K562 (cell line): ENCODE measurements around the gene GPRIN2. TPM values are rescaled to one million over a fixed set of nuclear protein-coding genes. Genes with fewer than 3 reads are reported as not detected.

Source experiments
- AFF4 ChIP-seq: sonication (generic); formaldehyde crosslinking; IDR thresholded peaks from 2 replicates; pipeline ENCODE4 v1.8.0; 2023; ENCODE audit warnings: mild to moderate bottlenecking, missing genetic modification reagents
- FOS ChIP-seq: IDR thresholded peaks from 3 replicates; pipeline ENCODE4 v1.6.1; 2011; ENCODE audit not compliant: insufficient read length; ENCODE audit errors: extremely low read depth
- GABPA ChIP-seq: fragments of 200-800 bp; sonication (Bioruptor generic); conservative IDR thresholded peaks from 2 replicates; pipeline ENCODE4 v1.6.1; 2016; ENCODE audit warnings: low read depth, missing genetic modification characterization, missing compliant biosample characterization
- KLF16 ChIP-seq: IDR thresholded peaks from 2 replicates; pipeline ENCODE4 v1.6.1; 2016; ENCODE audit warnings: antibody characterized with exemption
- KLF6 ChIP-seq: fragments of 250-450 bp; sonication (Bioruptor Pico); IDR thresholded peaks from 2 replicates; pipeline ENCODE4 v1.4.0; 2020; ENCODE audit warnings: mild to moderate bottlenecking, moderate library complexity, borderline replicate concordance
- MCM2 ChIP-seq: fragments of 450-650 bp; IDR thresholded peaks from 2 replicates; pipeline ENCODE4 v1.6.1; 2017; ENCODE audit warnings: low read depth, mild to moderate bottlenecking
- NFE2L1 ChIP-seq: fragments of 450-650 bp; IDR thresholded peaks from 2 replicates; pipeline ENCODE4 v1.6.1; 2016; ENCODE audit warnings: missing genetic modification characterization, low read depth, mild to moderate bottlenecking, missing compliant biosample characterization, moderate library complexity, borderline replicate concordance
- POU5F1 ChIP-seq: fragments of 150-350 bp; IDR thresholded peaks from 2 replicates; pipeline ENCODE4 v1.6.1; 2014; ENCODE audit warnings: borderline replicate concordance, low read length, low read depth, mild to moderate bottlenecking; ENCODE audit not compliant: partially characterized antibody
- RBM14 ChIP-seq: fragments of 200-400 bp; formaldehyde crosslinking; IDR thresholded peaks from 2 replicates; pipeline ENCODE4 v1.6.1; 2018; ENCODE audit warnings: low read depth, mild to moderate bottlenecking, low read length, moderate library complexity, borderline replicate concordance; ENCODE audit not compliant: insufficient read depth
- SOX6 ChIP-seq: fragments of 450-650 bp; IDR thresholded peaks from 2 replicates; pipeline ENCODE4 v1.6.1; 2014; ENCODE audit warnings: mild to moderate bottlenecking
- SUPT5H ChIP-seq: fragments of 450-650 bp; IDR thresholded peaks from 2 replicates; pipeline ENCODE4 v1.6.1; 2016
- ZFP1 ChIP-seq: fragments of 450-650 bp; formaldehyde crosslinking; IDR thresholded peaks from 2 replicates; pipeline ENCODE4 v1.4.0; 2020; ENCODE audit warnings: mild to moderate bottlenecking, mixed read lengths
- ZFP36 ChIP-seq: fragments of 150-350 bp; IDR thresholded peaks from 2 replicates; pipeline ENCODE4 v1.6.1; 2018; ENCODE audit warnings: low read length, low read depth; ENCODE audit not compliant: partially characterized antibody
- ZNF232 ChIP-seq: sonication (generic); formaldehyde crosslinking; IDR thresholded peaks from 2 replicates; pipeline ENCODE4 v1.8.0; 2022; ENCODE audit warnings: mild to moderate bottlenecking, missing genetic modification reagents
- ZNF354B ChIP-seq: fragments of 250-450 bp; sonication (Bioruptor Pico); IDR thresholded peaks from 2 replicates; pipeline ENCODE4 v1.4.0; 2020
- ZNF717 ChIP-seq: fragments of 250-450 bp; sonication (Bioruptor Pico); IDR thresholded peaks from 2 replicates; pipeline ENCODE4 v1.5.0; 2021
- polyA plus RNA-seq, 8 experiments: library from polyadenylated mRNA; depleted of rRNA in 4 of 8; stranded (reverse) in 5 of 8; unstranded in 3 of 8; fragments of >200 nt; fragmentation: Nextera tagmentation in 2 of 8; fragmentation: Illumina TruSeq in 1 of 8; extraction: Ambion mirVana in 2 of 8; extraction: Trizol in 1 of 8; gene quantifications; 2 replicates each; pipeline versions ENCODE4 v1.2.1 to v1.2.3, GENCODE V29; 2011 to 2014; ENCODE audit warnings: inconsistent platforms in 1 of 8, missing spikeins in 1 of 8
- total RNA-seq, 7 experiments: library from RNA; depleted of rRNA in 6 of 7; stranded (reverse); fragments of >200 nt in 6 of 7; fragmentation: Illumina TruSeq in 2 of 7; extraction: Trizol in 2 of 7; gene quantifications; 2 replicates each; pipeline versions ENCODE4 v1.2.1 to v1.2.3, GENCODE V29; 2011 to 2021; ENCODE audit warnings: low replicate concordance in 1 of 7
- TF ChIP-seq, protein P1 (sequence below): fragments of 250-450 bp; sonication (Bioruptor Pico); IDR thresholded peaks from 2 replicates; pipeline ENCODE4 v1.5.0; 2021
- TF ChIP-seq, protein P2 (sequence below): fragments of 150-350 bp; IDR thresholded peaks from 2 replicates; pipeline ENCODE4 v1.6.1; 2014; ENCODE audit warnings: low read depth, mild to moderate bottlenecking, low read length, borderline replicate concordance
- TF ChIP-seq, protein P3 (sequence below): fragments of 250-450 bp; sonication (Bioruptor Pico); IDR thresholded peaks from 2 replicates; pipeline ENCODE4 v1.5.0; 2020; ENCODE audit warnings: mild to moderate bottlenecking

GPRIN2 gene
- total and polyA plus RNA-seq, 9 of the 15 experiments (the other 6 are each of a cell fraction or from before 2014, with no cell fraction given): not detected

GRCh38 chr10:46525824-46526681 is 30.4 kb downstream of the GPRIN2 start (continued):
- TF ChIP-seq RBM14: no peak
- no peak for TF ChIP-seq GABPA (tag)
- TF ChIP-seq ZFP1 (CRISPR knock-in tag): 0 out of 2 replicates have a peak, but pooled peaks have one; percentile 4
- TF ChIP-seq KLF16: no peak
- TF ChIP-seq MCM2: no peak
- TF ChIP-seq POU5F1: no peak
- TF ChIP-seq FOS: no peak
- TF ChIP-seq, protein P1, sequence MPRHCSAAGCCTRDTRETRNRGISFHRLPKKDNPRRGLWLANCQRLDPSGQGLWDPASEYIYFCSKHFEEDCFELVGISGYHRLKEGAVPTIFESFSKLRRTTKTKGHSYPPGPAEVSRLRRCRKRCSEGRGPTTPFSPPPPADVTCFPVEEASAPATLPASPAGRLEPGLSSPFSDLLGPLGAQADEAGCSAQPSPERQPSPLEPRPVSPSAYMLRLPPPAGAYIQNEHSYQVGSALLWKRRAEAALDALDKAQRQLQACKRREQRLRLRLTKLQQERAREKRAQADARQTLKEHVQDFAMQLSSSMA (CRISPR knock-in tag): no peak
- TF ChIP-seq ZFP36: no peak
- no peak for TF ChIP-seq SUPT5H
- TF ChIP-seq, protein P2, sequence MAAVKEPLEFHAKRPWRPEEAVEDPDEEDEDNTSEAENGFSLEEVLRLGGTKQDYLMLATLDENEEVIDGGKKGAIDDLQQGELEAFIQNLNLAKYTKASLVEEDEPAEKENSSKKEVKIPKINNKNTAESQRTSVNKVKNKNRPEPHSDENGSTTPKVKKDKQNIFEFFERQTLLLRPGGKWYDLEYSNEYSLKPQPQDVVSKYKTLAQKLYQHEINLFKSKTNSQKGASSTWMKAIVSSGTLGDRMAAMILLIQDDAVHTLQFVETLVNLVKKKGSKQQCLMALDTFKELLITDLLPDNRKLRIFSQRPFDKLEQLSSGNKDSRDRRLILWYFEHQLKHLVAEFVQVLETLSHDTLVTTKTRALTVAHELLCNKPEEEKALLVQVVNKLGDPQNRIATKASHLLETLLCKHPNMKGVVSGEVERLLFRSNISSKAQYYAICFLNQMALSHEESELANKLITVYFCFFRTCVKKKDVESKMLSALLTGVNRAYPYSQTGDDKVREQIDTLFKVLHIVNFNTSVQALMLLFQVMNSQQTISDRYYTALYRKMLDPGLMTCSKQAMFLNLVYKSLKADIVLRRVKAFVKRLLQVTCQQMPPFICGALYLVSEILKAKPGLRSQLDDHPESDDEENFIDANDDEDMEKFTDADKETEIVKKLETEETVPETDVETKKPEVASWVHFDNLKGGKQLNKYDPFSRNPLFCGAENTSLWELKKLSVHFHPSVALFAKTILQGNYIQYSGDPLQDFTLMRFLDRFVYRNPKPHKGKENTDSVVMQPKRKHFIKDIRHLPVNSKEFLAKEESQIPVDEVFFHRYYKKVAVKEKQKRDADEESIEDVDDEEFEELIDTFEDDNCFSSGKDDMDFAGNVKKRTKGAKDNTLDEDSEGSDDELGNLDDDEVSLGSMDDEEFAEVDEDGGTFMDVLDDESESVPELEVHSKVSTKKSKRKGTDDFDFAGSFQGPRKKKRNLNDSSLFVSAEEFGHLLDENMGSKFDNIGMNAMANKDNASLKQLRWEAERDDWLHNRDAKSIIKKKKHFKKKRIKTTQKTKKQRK: no peak
- TF ChIP-seq SOX6: no peak
- no peak for TF ChIP-seq ZNF354B (CRISPR knock-in tag)
- no peak for TF ChIP-seq AFF4
- TF ChIP-seq ZNF232 (CRISPR knock-in tag): no peak
- TF ChIP-seq NFE2L1 (tag): no peak
- TF ChIP-seq KLF6 (CRISPR knock-in tag): no peak
- TF ChIP-seq ZNF717: no peak
- TF ChIP-seq, protein P3, sequence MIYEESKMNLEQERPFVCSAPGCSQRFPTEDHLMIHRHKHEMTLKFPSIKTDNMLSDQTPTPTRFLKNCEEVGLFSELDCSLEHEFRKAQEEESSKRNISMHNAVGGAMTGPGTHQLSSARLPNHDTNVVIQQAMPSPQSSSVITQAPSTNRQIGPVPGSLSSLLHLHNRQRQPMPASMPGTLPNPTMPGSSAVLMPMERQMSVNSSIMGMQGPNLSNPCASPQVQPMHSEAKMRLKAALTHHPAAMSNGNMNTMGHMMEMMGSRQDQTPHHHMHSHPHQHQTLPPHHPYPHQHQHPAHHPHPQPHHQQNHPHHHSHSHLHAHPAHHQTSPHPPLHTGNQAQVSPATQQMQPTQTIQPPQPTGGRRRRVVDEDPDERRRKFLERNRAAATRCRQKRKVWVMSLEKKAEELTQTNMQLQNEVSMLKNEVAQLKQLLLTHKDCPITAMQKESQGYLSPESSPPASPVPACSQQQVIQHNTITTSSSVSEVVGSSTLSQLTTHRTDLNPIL (CRISPR knock-in tag): no peak
